Upper lobe of left lung (tissue), 6 donors: ENCODE data around the gene CIAO2B. TPM values are rescaled to one million over a fixed set of nuclear protein-coding genes. Genes with fewer than 3 reads are reported as not detected.
A peak's percentile ranks its signal among the peaks of the same experiment; 100 is the strongest.

Source experiments
- ATAC-seq, 2 donors: fragments of 200-7000 bp; cut with Tn5 transposase; one replicate each; pipeline ENCODE4 v1.9.1; 2022; ENCODE audit warnings: mild to moderate bottlenecking in 2 of 2, moderate library complexity in 2 of 2; ENCODE audit not compliant: low FRiP score in 2 of 2
- DNase-seq, 2 donors: peaks; one replicate each; pipeline ENCODE4 v3.0.0-alpha.2; 2019 to 2020
- H3K27ac ChIP-seq, 4 donors: fragments of 200-600 bp; sonication (generic); one replicate each; pipeline ENCODE4 v1.5.1; 2016 to 2019
- H3K27me3 ChIP-seq, 4 donors: fragments of 200-600 bp; sonication (generic); one replicate each; pipeline ENCODE4 v1.5.1; 2017 to 2019
- H3K36me3 ChIP-seq, 4 donors: fragments of 200-600 bp; sonication (generic); one replicate each; pipeline ENCODE4 v1.5.1; 2016 to 2019
- H3K4me1 ChIP-seq, 4 donors: fragments of 200-600 bp; sonication (generic); one replicate each; pipeline ENCODE4 v1.5.1; 2018 to 2019
- H3K4me3 ChIP-seq, 4 donors: fragments of 200-600 bp; sonication (generic); one replicate each; pipeline ENCODE4 v1.5.1; 2017 to 2019; ENCODE audit warnings: mild to moderate bottlenecking in 2 of 4, moderate library complexity in 1 of 4
- H3K9me3 ChIP-seq, 4 donors: fragments of 200-600 bp; sonication (generic); one replicate each; pipeline ENCODE4 v1.5.1; 2018 to 2019
- EP300 ChIP-seq, 4 donors: sonication (generic); formaldehyde crosslinking; IDR thresholded peaks; one replicate each; pipeline ENCODE4 v1.5.1; 2017; ENCODE audit warnings: antibody characterized with exemption in 4 of 4, control low read depth in 2 of 4
- POLR2A ChIP-seq, 4 donors: fragments of 450-650 bp; IDR thresholded peaks; one replicate each; pipeline ENCODE4 v1.5.1; 2016 to 2017; ENCODE audit warnings: antibody characterized with exemption in 4 of 4, mild to moderate bottlenecking in 2 of 4
- POLR2AphosphoS5 ChIP-seq, 2 donors: sonication (generic); formaldehyde crosslinking; IDR thresholded peaks; one replicate each; pipeline ENCODE4 v1.5.1; 2017; ENCODE audit warnings: antibody characterized with exemption in 2 of 2
- WGBS, 2 donors: methylation state at CpG; one replicate each; pipeline ENCODE4 v1.1.5; 2017 to 2018; 5-methylcytosine and 5-hydroxymethylcytosine counted together
- total RNA-seq, 6 donors: library from RNA; depleted of rRNA in 4 of 6; stranded (reverse); fragments of >200 nt in 4 of 6; gene quantifications; one replicate each; pipeline versions ENCODE4 v1.1.0 to v1.2.1, GENCODE V29; 2016 to 2021
- TF ChIP-seq, protein P1 (sequence below), 6 experiments: fragments of 450-650 bp in 4 of 6; fragments of 200-600 bp in 2 of 6; sonication (generic) in 2 of 6; IDR thresholded peaks; one replicate each; pipeline ENCODE4 v1.5.1; 2016 to 2019; ENCODE audit warnings: antibody characterized with exemption in 6 of 6
- donor health status: DM: no; HTN: no; CAD: no; lungs with moderate emphysema.
- donor health status: DM: no; HTN: yes; CAD: no; lungs with severe emphysema.

The CIAO2B gene
- total RNA-seq, 6 donors from 2014 or later, result 59.6 to 131 (median 73.2) TPM

GRCh38 chr16:66926171-66926947 is 7.8 kb downstream of the CIAO2B start:
- Histone ChIP-seq H3K27ac (peak overlapping the region; percentile 71 to 84 (median 78)), H3K36me3 (peaks cover 0 to 9% (median 9%) of the 10 kb centered on the region in 4 donors), H3K4me3 (peak overlapping the region in 1 of 4 donors; percentile 61), H3K9me3 (no peaks in the 10 kb centered on the region), H3K27me3 (peaks cover 0 to 16% (median 10%) of the 10 kb centered on the region in 4 donors), H3K4me1 (peaks cover 40 to 55% (median 42%) of the 10 kb centered on the region in 4 donors)
- ATAC-seq (no peak), DNase-seq (peak in 1 of 2 donors; percentile 55)
- 54 to 66% methylated on average over 3 to 5 of the region's 5 CpGs for WGBS, 2 donors
- TF ChIP-seq POLR2AphosphoS5 (IDR thresholded peaks at IDR 0.05), result no peak
- no peak for TF ChIP-seq POLR2A (IDR thresholded peaks at IDR 0.05)
- no peak for TF ChIP-seq EP300 (IDR thresholded peaks at IDR 0.05)
- TF ChIP-seq, protein P1, sequence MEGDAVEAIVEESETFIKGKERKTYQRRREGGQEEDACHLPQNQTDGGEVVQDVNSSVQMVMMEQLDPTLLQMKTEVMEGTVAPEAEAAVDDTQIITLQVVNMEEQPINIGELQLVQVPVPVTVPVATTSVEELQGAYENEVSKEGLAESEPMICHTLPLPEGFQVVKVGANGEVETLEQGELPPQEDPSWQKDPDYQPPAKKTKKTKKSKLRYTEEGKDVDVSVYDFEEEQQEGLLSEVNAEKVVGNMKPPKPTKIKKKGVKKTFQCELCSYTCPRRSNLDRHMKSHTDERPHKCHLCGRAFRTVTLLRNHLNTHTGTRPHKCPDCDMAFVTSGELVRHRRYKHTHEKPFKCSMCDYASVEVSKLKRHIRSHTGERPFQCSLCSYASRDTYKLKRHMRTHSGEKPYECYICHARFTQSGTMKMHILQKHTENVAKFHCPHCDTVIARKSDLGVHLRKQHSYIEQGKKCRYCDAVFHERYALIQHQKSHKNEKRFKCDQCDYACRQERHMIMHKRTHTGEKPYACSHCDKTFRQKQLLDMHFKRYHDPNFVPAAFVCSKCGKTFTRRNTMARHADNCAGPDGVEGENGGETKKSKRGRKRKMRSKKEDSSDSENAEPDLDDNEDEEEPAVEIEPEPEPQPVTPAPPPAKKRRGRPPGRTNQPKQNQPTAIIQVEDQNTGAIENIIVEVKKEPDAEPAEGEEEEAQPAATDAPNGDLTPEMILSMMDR (IDR thresholded peaks at IDR 0.05), result no peak

DNA sequence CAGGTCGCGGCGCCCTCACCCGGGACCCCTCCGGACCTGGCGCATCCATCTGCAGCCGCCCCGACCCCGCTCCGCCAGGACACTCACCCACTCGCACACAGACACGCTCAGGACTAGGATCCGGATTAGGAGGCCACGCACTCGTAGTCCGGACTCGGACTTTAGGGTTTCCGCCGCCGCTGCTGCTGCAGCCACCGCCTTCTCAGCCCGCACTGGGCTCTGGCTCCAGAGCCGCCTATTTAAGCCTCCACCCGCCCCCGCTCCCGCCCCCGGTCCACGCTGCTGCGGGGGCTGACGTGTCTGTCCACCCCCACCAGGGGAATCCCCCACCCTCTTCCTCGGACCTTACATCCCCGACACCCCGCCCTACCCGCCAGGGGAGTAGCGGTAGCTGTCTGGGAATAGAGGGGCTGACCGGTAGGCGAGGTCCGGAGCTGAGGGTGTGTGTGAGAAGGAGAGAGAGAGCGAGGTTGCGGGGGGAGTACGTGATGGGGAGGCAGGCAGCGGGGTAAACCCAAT is 8.8 kb downstream of the CIAO2B start, which contains the start of gene RRAD:
RRAD (minus strand) TSS at position 214 of the 519 bp plus-strand sequence. CDS start 356 bp downstream, outside the sequence.
- Histone ChIP-seq H3K9me3 (no peaks in the 10 kb centered on the region), H3K4me1 (peaks cover 40 to 55% (median 42%) of the 10 kb centered on the region in 4 donors), H3K27ac (peak within 1 kb of the TSS; percentile 71 to 84 (median 78)), H3K4me3 (peak within 1 kb of the TSS; percentile 4 to 68 (median 54)), H3K36me3 (peaks cover 0 to 8% (median 4%) of the 10 kb centered on the region in 4 donors), H3K27me3 (peaks cover 0 to 16% (median 10%) of the 10 kb centered on the region in 4 donors)
- peak; percentile 58 to 90 for DNase-seq
- no peak for TF ChIP-seq EP300 (IDR thresholded peaks at IDR 0.05)
- peak in 2 of 4 donors; percentile 49 to 54 for TF ChIP-seq POLR2A (IDR thresholded peaks at IDR 0.05)
- TF ChIP-seq POLR2AphosphoS5 (IDR thresholded peaks at IDR 0.05), result peak in 1 of 2 donors; percentile 62
- TF ChIP-seq, protein P1 (IDR thresholded peaks at IDR 0.05), result no peak
- ATAC-seq, result peak; percentile 1 to 67
- WGBS, 2 donors, result 9 to 11% methylated on average over 11 to 33 of the region's 42 CpGs

DNA sequence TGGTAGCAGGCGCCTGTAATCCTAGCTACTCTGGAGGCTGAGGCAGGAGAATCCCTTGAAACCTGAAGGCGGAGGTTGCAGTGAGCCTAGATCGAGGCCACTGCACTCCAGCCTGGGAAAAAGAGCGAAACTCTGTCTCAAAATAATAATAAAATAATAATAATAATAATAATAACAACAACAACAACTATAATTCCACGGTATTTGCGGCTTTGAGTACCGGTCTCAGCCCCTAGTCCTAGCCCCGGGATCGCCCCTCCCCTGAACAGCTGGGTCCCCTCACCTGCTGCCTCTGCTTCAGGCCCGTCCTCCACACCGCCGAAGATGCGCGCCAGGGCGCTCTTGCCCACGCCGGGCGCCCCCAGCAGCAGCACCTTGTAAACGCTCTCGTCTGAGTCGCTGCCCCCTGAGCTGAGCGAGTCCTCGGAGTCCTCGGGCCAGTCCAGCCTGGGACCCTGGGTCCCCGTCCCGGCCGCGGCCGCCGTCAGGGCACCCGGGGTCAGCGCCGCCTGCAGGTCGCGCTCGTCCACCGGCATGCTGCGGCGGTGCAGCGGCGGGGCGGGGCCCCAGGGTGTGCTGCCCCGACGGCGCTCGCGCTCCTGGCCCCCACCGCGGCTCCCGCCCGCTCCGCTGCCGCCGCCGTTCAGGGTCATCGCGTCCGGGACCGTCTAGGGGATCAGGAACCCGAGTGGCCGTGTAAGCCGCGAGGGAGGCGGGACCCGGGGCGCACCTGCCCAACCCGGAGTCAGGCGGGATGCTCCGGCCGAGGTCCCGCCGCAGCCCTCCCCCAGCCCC is 9.5 kb downstream of the CIAO2B start:
- Histone ChIP-seq H3K27ac (peak overlapping the region; percentile 71 to 84 (median 78)), H3K4me1 (peaks cover 40 to 55% (median 42%) of the 10 kb centered on the region in 4 donors), H3K27me3 (peaks cover 0 to 16% (median 10%) of the 10 kb centered on the region in 4 donors), H3K4me3 (peak overlapping the region; percentile 4 to 68 (median 54)), H3K36me3 (peaks cover 0 to 8% (median 4%) of the 10 kb centered on the region in 4 donors), H3K9me3 (no peaks in the 10 kb centered on the region)
- ATAC-seq (peak in 1 of 2 donors; percentile 75), DNase-seq (peak; percentile 60 to 93)
- WGBS, 2 donors, result 24 to 32% methylated on average over 15 to 19 of the region's 72 CpGs
- TF ChIP-seq, protein P1 (IDR thresholded peaks at IDR 0.05), result peak; percentile 45 to 82 (median 67)
- TF ChIP-seq POLR2AphosphoS5 (IDR thresholded peaks at IDR 0.05), result no peak
- no peak for TF ChIP-seq EP300 (IDR thresholded peaks at IDR 0.05)
- TF ChIP-seq POLR2A (IDR thresholded peaks at IDR 0.05), result no peak

DNA sequence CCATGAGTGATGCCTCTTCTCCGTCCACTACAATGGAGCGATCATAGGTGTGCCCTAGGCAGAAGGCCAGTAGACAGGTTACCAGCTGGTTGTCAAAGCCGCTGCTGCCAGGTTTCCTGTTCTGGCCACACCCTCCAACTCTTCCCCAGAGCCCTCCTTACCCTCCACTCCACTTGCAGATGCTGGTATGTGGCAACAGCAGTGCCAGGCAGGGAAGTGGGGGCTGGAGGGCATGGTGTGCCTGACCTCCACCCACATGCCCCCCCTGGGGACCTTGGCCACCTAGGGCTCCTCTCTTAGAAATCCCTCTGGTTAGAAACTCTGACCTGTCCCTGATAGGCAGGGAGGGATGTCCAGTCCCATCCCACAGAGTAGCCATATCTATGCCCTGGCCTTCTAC is 10.3 kb downstream of the CIAO2B start:
- peak overlapping the region in 3 of 4 donors; percentile 47 to 68 (median 61) for H3K4me3 ChIP-seq
- 32 to 49% methylated on average over 2 to 3 of the region's 3 CpGs for WGBS, 2 donors
- ATAC-seq, result no peak
- peaks cover 0 to 8% (median 4%) of the 10 kb centered on the region in 4 donors for H3K36me3 ChIP-seq
- peaks cover 40 to 55% (median 42%) of the 10 kb centered on the region in 4 donors for H3K4me1 ChIP-seq
- TF ChIP-seq POLR2AphosphoS5 (IDR thresholded peaks at IDR 0.05) (no peak), POLR2A (IDR thresholded peaks at IDR 0.05) (no peak), EP300 (IDR thresholded peaks at IDR 0.05) (no peak)
- TF ChIP-seq, protein P1 (IDR thresholded peaks at IDR 0.05), result no peak
- peaks cover 0 to 16% (median 10%) of the 10 kb centered on the region in 4 donors for H3K27me3 ChIP-seq
- peak overlapping the region; percentile 11 to 84 (median 70) for H3K27ac ChIP-seq
- peak in 1 of 2 donors; percentile 75 for DNase-seq
- H3K9me3 ChIP-seq, result no peaks in the 10 kb centered on the region
